OCI-LY3 (cell line): ENCODE results near the gene COL4A6.
"Not testable (repeated sequence)": the region's sequence is repeated elsewhere in the genome, so short reads cannot be mapped to it uniquely, and the experiment has no call there.

Experiments
- H2AFZ ChIP-seq: fragments of 200-600, 300-600 bp; shearing (Covaris generic); 2 replicates; pipeline ENCODE4 v1.6.0; 2014; ENCODE audit warnings: antibody characterized with exemption, low read depth, low read length
- H3K27ac ChIP-seq: fragments of 200-600, 300-600 bp; sonication (generic); 2 replicates; pipeline ENCODE4 v1.5.1; 2014; ENCODE audit warnings: mild to moderate bottlenecking, low read length, moderate library complexity, mixed read lengths
- H3K27me3 ChIP-seq: fragments of 200-600, 300-600 bp; sonication (generic); 2 replicates; pipeline ENCODE4 v1.6.1; 2014; ENCODE audit warnings: low read depth, low read length, mixed read lengths
- H3K36me3 ChIP-seq: fragments of 200-600, 300-600 bp; sonication (generic); replicated peaks from 2 replicates; pipeline ENCODE3; 2014; ENCODE audit warnings: low read depth, low read length, mixed read lengths
- H3K4me1 ChIP-seq: fragments of 300-600, 200-600 bp; sonication (generic); 2 replicates; pipeline ENCODE4 v1.6.1; 2014; ENCODE audit warnings: low read length, mixed read lengths
- H3K4me2 ChIP-seq: fragments of 200-600, 300-600 bp; sonication (generic); 2 replicates; pipeline ENCODE4 v1.6.1; 2014; ENCODE audit warnings: low read length, mixed read lengths
- H3K4me3 ChIP-seq: fragments of 300-600, 200-600 bp; sonication (generic); 2 replicates; pipeline ENCODE4 v1.5.1; 2014; ENCODE audit warnings: antibody characterized with exemption, mild to moderate bottlenecking, low read length, moderate library complexity
- H3K79me2 ChIP-seq: fragments of 300-600, 200-600 bp; shearing (Covaris generic); 2 replicates; pipeline ENCODE4 v1.6.1; 2014; ENCODE audit warnings: mild to moderate bottlenecking, low read length, mixed read lengths
- H3K9ac ChIP-seq: fragments of 300-600, 200-600 bp; shearing (Covaris generic); 2 replicates; pipeline ENCODE4 v1.6.0; 2014; ENCODE audit warnings: mild to moderate bottlenecking, low read length, moderate library complexity
- H3K9me3 ChIP-seq: fragments of 200-600, 300-600 bp; shearing (Covaris generic); 2 replicates; pipeline ENCODE4 v1.6.1; 2014; ENCODE audit warnings: low read length, mixed read lengths; ENCODE audit not compliant: insufficient read depth
- H4K20me1 ChIP-seq: fragments of 200-600, 300-600 bp; sonication (generic); 2 replicates; pipeline ENCODE4 v1.6.1; 2016; ENCODE audit warnings: low read length, mixed read lengths; ENCODE audit not compliant: insufficient read depth
- CTCF ChIP-seq: fragments of 200-600, 300-600 bp; sonication (generic); IDR thresholded peaks from 2 replicates; pipeline ENCODE4 v1.5.1; 2014; ENCODE audit warnings: antibody characterized with exemption, low read length, low read depth
- EZH2phosphoT487 ChIP-seq: fragments of 200-600 bp; shearing (Covaris generic); IDR thresholded peaks from 2 replicates; pipeline ENCODE4 v1.6.1; 2018; ENCODE audit warnings: antibody characterized with exemption, mixed run types, low read depth

COL4A6 gene

GRCh38 chrX:108438110-108438623 lies at the start of gene COL4A6:
TSS of gene COL4A6 (minus strand) at chrX:108438422. CDS start at chrX:108438196, 226 bp downstream.
- H4K20me1 ChIP-seq: no peaks in the 10 kb centered on the region
- no peak within 1 kb of the TSS for H3K4me2 ChIP-seq
- H3K27me3 ChIP-seq: no peaks in the 10 kb centered on the region
- no peak within 1 kb of the TSS for H3K4me3 ChIP-seq
- H3K79me2 ChIP-seq: no peaks in the 10 kb centered on the region
- no peaks in the 10 kb centered on the region for H3K4me1 ChIP-seq
- no peak for TF ChIP-seq CTCF
- no peak for TF ChIP-seq EZH2phosphoT487
- no peak within 1 kb of the TSS for H3K27ac ChIP-seq
- H2AFZ ChIP-seq: no peak within 1 kb of the TSS
- no peaks in the 10 kb centered on the region for H3K9me3 ChIP-seq
- H3K9ac ChIP-seq: no peak within 1 kb of the TSS
- H3K36me3 ChIP-seq: no peaks in the 10 kb centered on the region

GRCh38 chrX:108485960-108486359 lies 47.7 kb upstream of the COL4A6 start:
- Histone ChIP-seq H3K4me1 (no peaks in the 10 kb centered on the region), H3K9me3 (no peaks in the 10 kb centered on the region), H3K9ac (no peak overlapping the region), H4K20me1 (no peaks in the 10 kb centered on the region), H3K27me3 (no peaks in the 10 kb centered on the region), H3K4me3 (no peak overlapping the region), H2AFZ (0 out of 2 replicates have a peak overlapping the region, but pooled peaks have one; percentile 31), H3K4me2 (no peak overlapping the region), H3K36me3 (no peaks in the 10 kb centered on the region), H3K27ac (no peak overlapping the region), H3K79me2 (no peaks in the 10 kb centered on the region)
- TF ChIP-seq CTCF: no peak

- Histone ChIP-seq H3K9me3 (no peaks in the 10 kb centered on the region), H3K27me3 (no peaks in the 10 kb centered on the region), H3K4me2 (no peak overlapping the region), H3K79me2 (no peaks in the 10 kb centered on the region), H2AFZ (no peak overlapping the region), H3K4me3 (no peak overlapping the region), H3K9ac (no peak overlapping the region), H3K4me1 (no peaks in the 10 kb centered on the region), H3K36me3 (no peaks in the 10 kb centered on the region), H4K20me1 (no peaks in the 10 kb centered on the region), H3K27ac (no peak overlapping the region)
- TF ChIP-seq CTCF: no peak
- TF ChIP-seq EZH2phosphoT487: no peak
Measured at GRCh38 chrX:108484251-108484650, 46.0 kb upstream of the COL4A6 start.

GRCh38 chrX:108481528-108481927 lies 43.3 kb upstream of the COL4A6 start:
- H3K27ac ChIP-seq, H3K27me3 ChIP-seq, H3K4me2 ChIP-seq, H4K20me1 ChIP-seq, H3K4me1 ChIP-seq, H3K9me3 ChIP-seq, H3K9ac ChIP-seq, H3K36me3 ChIP-seq, H2AFZ ChIP-seq, H3K79me2 ChIP-seq, H3K4me3 ChIP-seq: not testable (repeated sequence)

GRCh38 chrX:108473979-108474378 lies 35.8 kb upstream of the COL4A6 start:
- Histone ChIP-seq H3K4me2 (no peak overlapping the region), H3K9ac (no peak overlapping the region), H2AFZ (no peak overlapping the region), H4K20me1 (no peaks in the 10 kb centered on the region), H3K27me3 (no peaks in the 10 kb centered on the region), H3K79me2 (no peaks in the 10 kb centered on the region), H3K4me3 (no peak overlapping the region), H3K9me3 (no peaks in the 10 kb centered on the region), H3K4me1 (no peaks in the 10 kb centered on the region), H3K27ac (no peak overlapping the region), H3K36me3 (no peaks in the 10 kb centered on the region)
- TF ChIP-seq EZH2phosphoT487 (no peak), CTCF (no peak)
